Esophagus (tissue), 2 donors: ENCODE data around the gene SPTLC1. TPM values are rescaled to one million over a fixed set of nuclear protein-coding genes. Genes with fewer than 3 reads are reported as not detected.

Experiments
- polyA plus RNA-seq, 2 donors: library from polyadenylated mRNA; stranded (reverse); fragments of 200-250 nt; gene quantifications; one replicate each; pipeline ENCODE4 v1.2.3, GENCODE V29; 2013
- donor health status: healthy with polysubstance abuse.
- donor health status: Bipolar disorder and iron deficiency.

SPTLC1 gene
- polyA plus RNA-seq, 2 donors = 53.9 to 57.1 TPM

Other genes with a start within 250 kb of the SPTLC1 start
- 1 to 10 TPM; 1.7 to 3.6 TPM for gene ROR2, start 165.2 kb downstream of the SPTLC1 start, polyA plus RNA-seq
- gene IARS1, start 178.3 kb upstream of the SPTLC1 start, polyA plus RNA-seq = 10 to 100 TPM; 14.5 to 32.2 TPM
- 10 to 100 TPM; 13.4 to 20.5 TPM for gene NOL8, start 209.9 kb upstream of the SPTLC1 start, polyA plus RNA-seq
- gene CENPP, start 210.5 kb upstream of the SPTLC1 start, polyA plus RNA-seq = 1 to 10 TPM; 2.2 to 3.6 TPM